ENCODE data around the gene TENM3.

The TENM3 gene

GRCh38 chr4:182254026-182254780 lies 11.0 kb downstream of the TENM3 start:
- Histone ChIP-seq H3K9ac (ENCODE audit: low read length) (no peak overlapping the region), H4K20me1 (ENCODE audit: insufficient read depth, low read length) (no peaks in the 10 kb centered on the region), H3K4me3 (ENCODE audit: low read length) (no peak overlapping the region), H3K27ac (ENCODE audit: low read length) (no peak overlapping the region), H3K9me3 (ENCODE audit: insufficient read depth, low read length) (no peaks in the 10 kb centered on the region), H3K79me2 (ENCODE audit: low read length) (no peaks in the 10 kb centered on the region), H3K4me1 (ENCODE audit: low read length) (no peaks in the 10 kb centered on the region), H2AFZ (ENCODE audit: low read depth, low read length) (no peak overlapping the region), H3K4me2 (ENCODE audit: low read length) (no peak overlapping the region), H3K36me3 (replicated peaks; ENCODE audit: low read depth, low read length) (no peaks in the 10 kb centered on the region), H3K27me3 (ENCODE audit: low read depth, low read length) (no peaks in the 10 kb centered on the region)
- no peak for TF ChIP-seq EZH2phosphoT487 (IDR thresholded peaks at IDR 0.05; ENCODE audit: low read depth)

- no peak overlapping the region for H2AFZ ChIP-seq (ENCODE audit: low read depth, low read length)
- H3K79me2 ChIP-seq (ENCODE audit: low read length): no peaks in the 10 kb centered on the region
- H3K9ac ChIP-seq (ENCODE audit: low read length): no peak overlapping the region
- H3K4me1 ChIP-seq (ENCODE audit: low read length): no peaks in the 10 kb centered on the region
- no peaks in the 10 kb centered on the region for H3K27me3 ChIP-seq (ENCODE audit: low read depth, low read length)
- no peaks in the 10 kb centered on the region for H3K36me3 ChIP-seq (replicated peaks; ENCODE audit: low read depth, low read length)
- no peak for TF ChIP-seq CTCF (IDR thresholded peaks at IDR 0.05; ENCODE audit: low read depth, low read length)
- TF ChIP-seq EZH2phosphoT487 (IDR thresholded peaks at IDR 0.05; ENCODE audit: low read depth): no peak
- no peaks in the 10 kb centered on the region for H3K9me3 ChIP-seq (ENCODE audit: insufficient read depth, low read length)
- H4K20me1 ChIP-seq (ENCODE audit: insufficient read depth, low read length): no peaks in the 10 kb centered on the region
- H3K27ac ChIP-seq (ENCODE audit: low read length): no peak overlapping the region
- H3K4me3 ChIP-seq (ENCODE audit: low read length): no peak overlapping the region
- H3K4me2 ChIP-seq (ENCODE audit: low read length): no peak overlapping the region
Observed at GRCh38 chr4:182255441-182256190, 12.4 kb downstream of the TENM3 start.

GRCh38 chr4:182257016-182257415 lies 13.8 kb downstream of the TENM3 start:
- Histone ChIP-seq H3K27ac (ENCODE audit: low read length) (no peak overlapping the region), H3K36me3 (replicated peaks; ENCODE audit: low read depth, low read length) (no peaks in the 10 kb centered on the region), H3K9ac (ENCODE audit: low read length) (no peak overlapping the region), H3K27me3 (ENCODE audit: low read depth, low read length) (no peaks in the 10 kb centered on the region), H3K9me3 (ENCODE audit: insufficient read depth, low read length) (no peaks in the 10 kb centered on the region), H3K4me3 (ENCODE audit: low read length) (no peak overlapping the region), H3K4me2 (ENCODE audit: low read length) (no peak overlapping the region), H2AFZ (ENCODE audit: low read depth, low read length) (no peak overlapping the region), H3K79me2 (ENCODE audit: low read length) (no peaks in the 10 kb centered on the region), H4K20me1 (ENCODE audit: insufficient read depth, low read length) (no peaks in the 10 kb centered on the region), H3K4me1 (ENCODE audit: low read length) (no peaks in the 10 kb centered on the region)
- no peak for TF ChIP-seq CTCF (IDR thresholded peaks at IDR 0.05; ENCODE audit: low read depth, low read length)
- no peak for TF ChIP-seq EZH2phosphoT487 (IDR thresholded peaks at IDR 0.05; ENCODE audit: low read depth)

- Histone ChIP-seq H2AFZ (ENCODE audit: low read depth, low read length) (no peak overlapping the region), H3K4me1 (ENCODE audit: low read length) (no peaks in the 10 kb centered on the region), H3K4me3 (ENCODE audit: low read length) (no peak overlapping the region), H3K79me2 (ENCODE audit: low read length) (no peaks in the 10 kb centered on the region), H3K27me3 (ENCODE audit: low read depth, low read length) (no peaks in the 10 kb centered on the region), H3K4me2 (ENCODE audit: low read length) (no peak overlapping the region), H3K9ac (ENCODE audit: low read length) (no peak overlapping the region), H3K9me3 (ENCODE audit: insufficient read depth, low read length) (no peaks in the 10 kb centered on the region), H3K27ac (ENCODE audit: low read length) (no peak overlapping the region), H4K20me1 (ENCODE audit: insufficient read depth, low read length) (no peaks in the 10 kb centered on the region), H3K36me3 (replicated peaks; ENCODE audit: low read depth, low read length) (no peaks in the 10 kb centered on the region)
- no peak for TF ChIP-seq CTCF (IDR thresholded peaks at IDR 0.05; ENCODE audit: low read depth, low read length)
- TF ChIP-seq EZH2phosphoT487 (IDR thresholded peaks at IDR 0.05; ENCODE audit: low read depth): no peak
Observed at GRCh38 chr4:182257503-182257902, 14.3 kb downstream of the TENM3 start.
